Fibroblast of the aortic adventitia (primary cell): ENCODE data around the gene OBSCN. TPM values are rescaled to one million over a fixed set of nuclear protein-coding genes. Genes with fewer than 3 reads are reported as not detected.

Experiments
- DNase-seq: peaks from one replicate; pipeline ENCODE4 v3.0.0-alpha.2; 2010; ENCODE audit warnings: low read depth
- H3K4me3 ChIP-seq: 2 replicates; pipeline ENCODE4 v1.5.1; 2011; ENCODE audit warnings: low read depth, mild to moderate bottlenecking, control low read depth, low read length, moderate library complexity
- CTCF ChIP-seq: IDR thresholded peaks from 2 replicates; pipeline ENCODE4 v1.5.1; 2011; ENCODE audit warnings: mild to moderate bottlenecking, low read length, control low read depth, inconsistent platforms; ENCODE audit not compliant: insufficient read depth
- total RNA-seq: library from RNA; depleted of rRNA; stranded (reverse); fragments of >200 nt; gene quantifications from 2 replicates; pipeline ENCODE4 v1.2.3, GENCODE V29; 2012; ENCODE audit warnings: low replicate concordance

The OBSCN gene
- total RNA-seq, 1 donor: 0.99 TPM

- peak; percentile 67 for TF ChIP-seq CTCF
These were observed 170.4 kb downstream of the OBSCN start for GRCh38 chr1:228378090-228378872.

GRCh38 chr1:228378873-228379460 is 171.1 kb downstream of the OBSCN start:
- H3K4me3 ChIP-seq: peak overlapping the region; percentile 67
- peak; percentile 32 for DNase-seq
- no peak for TF ChIP-seq CTCF

More at GRCh38 chr1:228378090-228378872, 170.4 kb downstream of the OBSCN start:
- H3K4me3 ChIP-seq: peak overlapping the region; percentile 67
- DNase-seq: peak; percentile 81

GRCh38 chr1:228379666-228380065 is 171.8 kb downstream of the OBSCN start:
- DNase-seq: no peak
- TF ChIP-seq CTCF: no peak
- H3K4me3 ChIP-seq: no peak overlapping the region

GRCh38 chr1:228381356-228381755 is 173.5 kb downstream of the OBSCN start:
- no peak for DNase-seq
- no peak overlapping the region for H3K4me3 ChIP-seq
- TF ChIP-seq CTCF: no peak

GRCh38 chr1:228383773-228384172 is 175.9 kb downstream of the OBSCN start:
- H3K4me3 ChIP-seq: no peak overlapping the region
- DNase-seq: no peak
- TF ChIP-seq CTCF: no peak

GRCh38 chr1:228385232-228385631 is 177.4 kb downstream of the OBSCN start:
- H3K4me3 ChIP-seq: no peak overlapping the region
- no peak for DNase-seq
- TF ChIP-seq CTCF: no peak
